Ishikawa (cell line): ENCODE measurements around the gene HSD11B1L.

Experiments
- CEBPB ChIP-seq: IDR thresholded peaks from 2 replicates; pipeline ENCODE4 v1.6.1; 2012
- CREB1 ChIP-seq: IDR thresholded peaks from 2 replicates; pipeline ENCODE4 v1.6.1; 2012; ENCODE audit warnings: low read depth
- EGR1 ChIP-seq: IDR thresholded peaks from 2 replicates; pipeline ENCODE4 v1.6.1; 2012
- EP300 ChIP-seq: IDR thresholded peaks from 2 replicates; pipeline ENCODE4 v1.6.1; 2012; ENCODE audit warnings: borderline replicate concordance
- FOXM1 ChIP-seq: IDR thresholded peaks from 2 replicates; pipeline ENCODE4 v1.6.1; 2012; ENCODE audit warnings: low read depth, borderline replicate concordance
- NFIC ChIP-seq: IDR thresholded peaks from 2 replicates; pipeline ENCODE4 v1.6.1; 2012
- RAD21 ChIP-seq: IDR thresholded peaks from 2 replicates; pipeline ENCODE4 v1.6.1; 2012; ENCODE audit warnings: low read depth
- TAF1 ChIP-seq: IDR thresholded peaks from 2 replicates; pipeline ENCODE4 v1.6.1; 2012; ENCODE audit warnings: low read depth, mild to moderate bottlenecking
- TCF12 ChIP-seq: IDR thresholded peaks from 2 replicates; pipeline ENCODE4 v1.6.1; 2012; ENCODE audit warnings: low read depth
- TEAD4 ChIP-seq: IDR thresholded peaks from 2 replicates; pipeline ENCODE4 v1.6.1; 2012
- YY1 ChIP-seq: IDR thresholded peaks from 2 replicates; pipeline ENCODE4 v1.6.1; 2012; ENCODE audit warnings: low read depth
- ZBTB7A ChIP-seq: IDR thresholded peaks from 2 replicates; pipeline ENCODE4 v1.6.1; 2012; ENCODE audit warnings: low read depth
- TF ChIP-seq, protein P1 (sequence below): IDR thresholded peaks from 2 replicates; pipeline ENCODE4 v1.6.1; 2012
- TF ChIP-seq, protein P2 (sequence below): IDR thresholded peaks from 2 replicates; pipeline ENCODE4 v1.6.1; 2012
- TF ChIP-seq, protein P3 (sequence below): IDR thresholded peaks from 2 replicates; pipeline ENCODE4 v1.6.1; 2012; ENCODE audit warnings: low read depth, mild to moderate bottlenecking

Gene HSD11B1L

DNA sequence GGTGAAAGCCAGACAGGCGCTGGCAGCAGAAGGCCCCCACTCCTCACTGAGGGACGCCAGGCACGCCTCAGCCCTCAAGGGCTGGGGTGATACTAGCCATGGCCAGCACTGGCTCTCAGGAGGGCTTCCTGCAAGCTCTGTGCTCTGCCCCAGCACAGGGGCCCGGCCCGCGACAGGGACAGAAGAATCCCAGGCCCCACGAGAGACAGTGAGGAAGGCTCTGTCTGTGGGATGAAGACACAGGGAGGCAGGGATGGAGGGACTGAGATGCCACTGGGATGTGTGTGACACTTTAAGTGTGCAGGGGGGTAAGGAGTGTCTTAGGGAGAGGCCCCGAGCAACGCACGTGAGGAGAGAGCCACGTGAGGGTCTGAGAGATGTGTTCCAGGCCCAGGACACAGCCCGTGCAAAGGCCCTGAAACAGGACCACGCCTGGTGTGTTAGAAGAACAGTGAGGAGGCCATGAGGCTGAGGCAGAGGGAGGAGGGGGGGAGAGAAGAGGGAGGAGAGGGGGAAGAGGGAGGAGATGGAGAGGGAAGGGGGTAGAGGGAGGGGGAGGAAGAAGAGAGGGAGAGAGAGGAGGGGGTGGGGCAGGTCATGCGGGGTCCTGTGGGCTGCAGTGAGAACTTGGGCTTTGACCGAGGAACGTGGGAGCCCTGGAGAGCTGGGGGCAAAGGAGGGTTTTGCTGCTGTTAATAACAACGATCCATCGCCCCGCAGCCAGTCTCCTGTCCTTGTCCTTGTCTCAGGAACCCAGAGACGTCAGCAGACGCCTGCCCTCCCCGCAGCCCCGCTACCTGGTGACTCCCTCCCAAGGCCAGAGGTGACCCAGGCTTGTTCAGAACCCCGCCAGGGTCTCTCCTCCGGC lies 16.4 kb downstream of the HSD11B1L start:
- no peak for TF ChIP-seq TCF12
- no peak for TF ChIP-seq FOXM1
- TF ChIP-seq YY1 = no peak

DNA sequence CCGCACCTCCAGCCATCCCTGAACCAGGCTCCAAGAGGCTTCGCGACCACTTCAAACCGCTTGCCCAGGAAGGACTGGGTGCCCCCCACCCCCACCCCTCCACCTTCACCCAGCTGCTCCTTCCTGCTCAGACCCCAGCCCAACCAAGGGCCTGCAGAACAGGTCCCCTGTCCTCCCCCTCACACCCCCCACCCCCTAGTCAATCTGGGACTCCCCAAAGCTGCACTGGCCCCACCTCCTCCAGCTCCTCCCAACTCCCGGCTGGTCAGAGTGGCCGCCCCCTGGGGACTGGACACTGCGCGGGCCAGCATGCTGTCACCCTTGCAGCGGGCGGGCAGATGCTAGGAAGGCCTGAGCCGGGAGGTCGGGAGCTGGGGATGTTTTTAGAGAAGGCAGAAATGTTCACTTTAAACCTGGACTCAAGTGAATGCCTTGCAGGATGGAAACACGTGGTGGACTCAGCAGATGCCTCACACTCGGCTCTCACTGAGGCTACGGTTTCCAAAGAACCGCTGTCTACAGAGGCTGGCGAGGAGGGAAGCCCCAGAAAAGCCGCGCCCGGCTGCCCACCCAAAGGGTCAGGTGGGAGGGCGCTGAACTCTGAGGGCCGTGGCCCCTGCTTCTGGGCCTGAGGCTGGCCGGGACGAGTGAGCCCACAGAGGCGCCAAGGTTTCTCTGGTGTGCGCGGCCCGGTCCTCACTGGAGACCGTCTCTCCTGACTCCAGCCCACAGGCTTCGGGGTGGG lies 17.2 kb downstream of the HSD11B1L start:
- no peak for TF ChIP-seq FOXM1

DNA sequence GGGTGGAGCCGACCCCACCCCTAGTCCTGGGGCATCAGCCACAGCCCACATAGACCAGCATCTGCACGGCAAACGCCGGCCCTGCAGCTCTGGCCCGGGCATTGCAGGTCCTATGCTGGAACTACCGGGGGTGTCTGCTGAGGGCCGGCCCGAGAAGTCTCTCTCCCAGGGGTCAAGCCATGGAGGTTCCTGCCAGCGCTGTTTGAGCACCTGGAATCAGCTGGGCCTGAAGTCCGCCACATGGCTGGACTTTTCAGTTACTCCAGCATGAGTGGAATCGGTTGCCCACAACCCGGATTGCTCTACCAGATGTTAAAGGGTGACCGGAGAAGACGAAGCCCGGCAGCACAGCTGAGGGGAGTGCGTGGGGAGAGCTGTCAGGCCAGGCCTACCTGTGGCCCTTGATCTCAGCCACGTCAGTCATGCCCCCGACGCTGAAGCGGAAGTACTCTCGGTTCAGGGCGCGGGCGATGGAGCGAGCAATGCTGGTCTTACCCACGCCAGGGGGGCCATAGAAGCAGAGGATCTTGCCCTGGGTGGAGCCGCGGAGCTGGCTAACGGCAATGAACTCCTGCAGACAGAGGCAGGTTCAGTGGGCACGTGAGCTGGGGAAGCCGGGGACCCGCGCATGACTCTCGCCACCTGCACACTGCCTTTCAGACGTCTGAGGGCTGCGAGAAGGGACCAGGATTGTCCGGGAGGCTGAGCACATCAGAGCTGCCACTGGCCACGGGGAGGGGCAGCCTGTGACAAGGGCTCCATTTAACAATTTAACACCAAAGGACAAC lies 18.0 kb downstream of the HSD11B1L start:
- TF ChIP-seq, protein P1, sequence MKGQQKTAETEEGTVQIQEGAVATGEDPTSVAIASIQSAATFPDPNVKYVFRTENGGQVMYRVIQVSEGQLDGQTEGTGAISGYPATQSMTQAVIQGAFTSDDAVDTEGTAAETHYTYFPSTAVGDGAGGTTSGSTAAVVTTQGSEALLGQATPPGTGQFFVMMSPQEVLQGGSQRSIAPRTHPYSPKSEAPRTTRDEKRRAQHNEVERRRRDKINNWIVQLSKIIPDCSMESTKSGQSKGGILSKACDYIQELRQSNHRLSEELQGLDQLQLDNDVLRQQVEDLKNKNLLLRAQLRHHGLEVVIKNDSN = no peak
- TF ChIP-seq NFIC = no peak
- TF ChIP-seq TEAD4 = no peak
- TF ChIP-seq TAF1 = no peak
- TF ChIP-seq YY1 = no peak
- no peak for TF ChIP-seq FOXM1
- TF ChIP-seq, protein P2, sequence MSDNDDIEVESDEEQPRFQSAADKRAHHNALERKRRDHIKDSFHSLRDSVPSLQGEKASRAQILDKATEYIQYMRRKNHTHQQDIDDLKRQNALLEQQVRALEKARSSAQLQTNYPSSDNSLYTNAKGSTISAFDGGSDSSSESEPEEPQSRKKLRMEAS = no peak
- TF ChIP-seq, protein P3, sequence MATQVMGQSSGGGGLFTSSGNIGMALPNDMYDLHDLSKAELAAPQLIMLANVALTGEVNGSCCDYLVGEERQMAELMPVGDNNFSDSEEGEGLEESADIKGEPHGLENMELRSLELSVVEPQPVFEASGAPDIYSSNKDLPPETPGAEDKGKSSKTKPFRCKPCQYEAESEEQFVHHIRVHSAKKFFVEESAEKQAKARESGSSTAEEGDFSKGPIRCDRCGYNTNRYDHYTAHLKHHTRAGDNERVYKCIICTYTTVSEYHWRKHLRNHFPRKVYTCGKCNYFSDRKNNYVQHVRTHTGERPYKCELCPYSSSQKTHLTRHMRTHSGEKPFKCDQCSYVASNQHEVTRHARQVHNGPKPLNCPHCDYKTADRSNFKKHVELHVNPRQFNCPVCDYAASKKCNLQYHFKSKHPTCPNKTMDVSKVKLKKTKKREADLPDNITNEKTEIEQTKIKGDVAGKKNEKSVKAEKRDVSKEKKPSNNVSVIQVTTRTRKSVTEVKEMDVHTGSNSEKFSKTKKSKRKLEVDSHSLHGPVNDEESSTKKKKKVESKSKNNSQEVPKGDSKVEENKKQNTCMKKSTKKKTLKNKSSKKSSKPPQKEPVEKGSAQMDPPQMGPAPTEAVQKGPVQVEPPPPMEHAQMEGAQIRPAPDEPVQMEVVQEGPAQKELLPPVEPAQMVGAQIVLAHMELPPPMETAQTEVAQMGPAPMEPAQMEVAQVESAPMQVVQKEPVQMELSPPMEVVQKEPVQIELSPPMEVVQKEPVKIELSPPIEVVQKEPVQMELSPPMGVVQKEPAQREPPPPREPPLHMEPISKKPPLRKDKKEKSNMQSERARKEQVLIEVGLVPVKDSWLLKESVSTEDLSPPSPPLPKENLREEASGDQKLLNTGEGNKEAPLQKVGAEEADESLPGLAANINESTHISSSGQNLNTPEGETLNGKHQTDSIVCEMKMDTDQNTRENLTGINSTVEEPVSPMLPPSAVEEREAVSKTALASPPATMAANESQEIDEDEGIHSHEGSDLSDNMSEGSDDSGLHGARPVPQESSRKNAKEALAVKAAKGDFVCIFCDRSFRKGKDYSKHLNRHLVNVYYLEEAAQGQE = no peak
- TF ChIP-seq CREB1 = no peak
- no peak for TF ChIP-seq RAD21
- TF ChIP-seq EGR1 = no peak
- no peak for TF ChIP-seq EP300
- TF ChIP-seq ZBTB7A = no peak

DNA sequence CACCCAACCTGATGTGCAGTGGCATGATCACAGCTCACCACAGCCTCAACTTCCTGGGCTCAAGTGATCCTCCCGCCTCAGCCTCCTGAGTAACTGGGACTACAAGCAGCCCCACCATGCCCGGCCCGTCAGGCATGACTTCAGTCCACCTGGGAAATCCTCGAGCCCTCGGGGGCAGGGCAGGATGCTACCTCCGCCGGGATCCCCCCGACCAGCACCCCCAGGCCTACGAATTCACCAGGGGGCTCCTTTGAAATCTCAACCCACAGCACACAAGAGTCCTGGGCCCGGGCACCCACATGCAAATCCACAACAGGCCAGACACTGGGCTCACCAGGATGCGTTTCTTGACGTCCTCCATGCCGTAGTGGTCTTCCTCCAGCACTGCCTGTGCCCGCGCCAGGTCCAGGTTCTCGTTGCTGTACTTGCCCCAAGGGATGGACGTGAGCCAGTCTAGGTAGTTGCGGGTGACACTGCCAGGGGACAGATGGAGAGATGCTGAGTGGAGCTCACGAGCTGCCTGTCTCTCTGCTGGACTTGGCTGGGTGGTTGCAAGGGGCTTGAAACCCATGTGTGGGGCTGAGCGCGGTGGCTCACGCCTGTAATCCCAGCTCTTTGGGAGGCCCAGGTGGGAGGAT lies 19.7 kb downstream of the HSD11B1L start:
- TF ChIP-seq TAF1 (no peak), EGR1 (no peak), CEBPB (no peak), TCF12 (no peak), FOXM1 (no peak), RAD21 (no peak), EP300 (no peak), TEAD4 (no peak), NFIC (no peak), ZBTB7A (no peak), CREB1 (no peak), YY1 (no peak)
- TF ChIP-seq, protein P2 = no peak
- TF ChIP-seq, protein P1 = no peak
- TF ChIP-seq, protein P3 = no peak
